ENCODE results near the gene UBE2L5.

The UBE2L5 gene

DNA sequence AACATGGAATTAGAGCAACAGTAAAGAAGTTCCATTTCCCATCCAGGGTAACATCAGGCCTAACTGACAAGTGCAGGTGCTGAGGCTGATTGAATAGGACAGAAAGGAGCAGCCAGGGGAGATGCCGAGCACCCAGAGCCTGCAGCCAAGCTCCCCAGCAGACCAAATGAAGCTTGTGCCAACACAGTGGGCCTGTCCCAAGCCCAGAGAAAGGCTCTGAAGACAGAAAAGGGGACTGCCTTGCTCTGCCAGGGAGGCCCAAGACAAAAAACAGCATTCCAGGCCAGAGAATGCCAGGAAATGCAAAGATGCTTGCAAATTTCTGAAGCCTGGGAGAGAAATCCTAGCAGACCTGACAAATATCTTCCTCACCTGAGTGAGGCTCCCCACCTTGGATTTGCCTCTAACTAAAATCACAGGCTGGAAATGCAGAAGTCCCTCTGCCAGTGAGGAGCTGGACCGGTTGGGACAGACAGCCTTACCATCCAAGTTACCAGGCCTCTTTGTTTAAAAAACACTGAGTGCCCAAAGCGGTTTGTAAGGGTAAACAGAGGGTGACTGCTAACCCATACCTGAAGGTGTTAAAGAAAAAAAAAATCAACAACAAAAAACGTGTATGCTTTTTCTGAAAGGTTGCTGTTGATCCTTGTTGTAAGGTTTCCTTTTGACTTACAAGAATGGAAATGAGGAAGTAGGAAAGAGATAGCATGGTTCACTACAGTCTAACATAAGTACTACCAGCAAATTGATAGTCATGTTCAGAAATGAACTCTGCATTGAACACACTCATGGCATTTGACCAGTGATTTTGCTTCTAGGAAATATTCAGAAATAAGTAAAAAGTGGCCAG, 55.3 kb downstream of the UBE2L5 start:
- DNase-seq (ENCODE audit: low read depth): no peak
